NOMO-1 (cell line): ENCODE results near the gene ZP1.

ENCODE experiments used
- DNase-seq, 2 experiments: peaks; one replicate each; lab custom pipeline; 2025; ENCODE audit not compliant: unreplicated experiment in 2 of 2; lab: John Stamatoyannopoulos, UW

ZP1 gene

DNA sequence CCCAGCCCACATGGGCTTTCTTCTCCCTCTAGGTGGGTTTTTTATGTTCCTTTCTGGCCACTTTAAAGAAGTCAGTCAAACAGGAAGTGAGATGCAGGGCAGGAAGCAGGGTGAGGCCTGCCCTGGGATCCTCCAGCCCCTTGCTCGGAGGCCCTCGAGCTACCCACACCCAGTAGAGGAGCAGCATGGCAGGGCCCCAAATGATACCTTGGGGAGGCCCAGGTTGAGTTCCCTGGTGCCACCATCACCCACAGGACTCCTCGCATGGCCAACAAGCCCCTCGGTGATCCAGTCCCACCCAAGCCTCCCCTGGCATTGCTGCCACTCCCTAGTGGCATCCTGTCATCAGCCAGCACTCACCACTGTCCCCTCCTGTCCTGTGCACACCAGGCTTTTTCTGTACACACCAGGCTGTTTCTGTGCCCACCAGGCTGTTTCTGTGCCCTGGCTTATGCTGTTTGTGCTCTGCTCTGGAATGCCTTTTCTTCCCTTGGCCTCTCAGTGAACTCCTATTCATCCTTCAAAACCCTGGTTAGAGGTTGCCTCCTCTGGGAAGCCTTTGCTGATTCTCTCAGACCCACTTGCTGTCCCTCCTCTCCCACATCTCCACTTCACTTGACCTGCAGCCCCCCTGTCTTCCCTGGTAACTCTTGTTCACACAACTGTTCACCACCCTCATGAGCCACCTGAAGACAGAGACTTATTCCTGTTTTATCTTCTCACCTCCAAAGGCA is 8.4 kb upstream of the ZP1 start:
- DNase-seq = peak; percentile 12 to 25

DNA sequence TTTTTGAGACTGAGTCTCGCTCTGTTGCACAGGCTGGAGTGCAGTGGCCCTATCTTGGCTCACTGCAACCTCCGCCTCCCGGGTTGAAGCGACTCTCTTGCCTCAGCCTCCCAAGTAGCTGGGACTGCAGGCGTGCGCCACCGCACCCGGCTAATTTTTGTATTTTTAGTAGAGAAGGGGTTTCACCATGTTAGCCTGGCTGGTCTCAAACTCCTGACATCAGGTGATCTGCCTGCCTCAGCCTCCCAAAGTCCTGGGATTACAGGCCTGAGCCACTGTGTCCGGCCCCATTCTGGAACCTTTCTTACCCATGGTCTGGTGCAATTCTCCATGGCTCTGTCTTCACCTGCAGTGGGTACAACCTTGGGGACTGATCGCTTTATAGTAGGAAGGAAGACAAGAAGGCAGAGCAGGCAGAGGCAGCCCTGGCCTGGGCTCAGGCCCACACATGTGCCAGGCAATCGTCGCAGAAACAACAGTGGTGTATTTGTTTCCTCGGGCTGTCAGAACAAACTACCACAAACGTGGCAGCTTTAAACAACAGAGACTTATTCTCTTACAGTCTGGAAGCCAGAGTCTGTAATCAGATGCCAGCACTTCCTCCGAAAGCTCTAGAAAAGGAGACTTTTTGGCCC is 7.6 kb upstream of the ZP1 start:
- no peak for DNase-seq

DNA sequence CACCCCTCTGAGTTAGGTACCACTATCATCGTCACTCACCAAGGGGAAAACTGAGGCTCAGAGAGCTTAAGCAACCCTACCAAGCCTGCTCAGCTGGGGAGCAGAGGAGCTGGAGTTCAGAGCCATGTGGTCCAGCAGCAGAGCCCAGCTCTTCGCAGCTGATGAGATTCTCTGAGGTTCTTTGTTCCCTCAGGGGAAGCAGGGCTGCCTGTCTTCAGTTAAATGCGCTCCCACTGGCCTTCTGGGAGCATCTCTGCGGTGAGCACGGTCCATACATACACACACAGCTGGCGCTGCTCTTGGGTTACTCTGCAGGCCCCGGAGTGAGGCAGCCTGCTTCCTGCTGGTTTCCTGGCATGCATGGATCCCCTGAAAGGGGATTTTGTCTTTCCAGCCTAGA is 6.4 kb upstream of the ZP1 start:
- no peak for DNase-seq

DNA sequence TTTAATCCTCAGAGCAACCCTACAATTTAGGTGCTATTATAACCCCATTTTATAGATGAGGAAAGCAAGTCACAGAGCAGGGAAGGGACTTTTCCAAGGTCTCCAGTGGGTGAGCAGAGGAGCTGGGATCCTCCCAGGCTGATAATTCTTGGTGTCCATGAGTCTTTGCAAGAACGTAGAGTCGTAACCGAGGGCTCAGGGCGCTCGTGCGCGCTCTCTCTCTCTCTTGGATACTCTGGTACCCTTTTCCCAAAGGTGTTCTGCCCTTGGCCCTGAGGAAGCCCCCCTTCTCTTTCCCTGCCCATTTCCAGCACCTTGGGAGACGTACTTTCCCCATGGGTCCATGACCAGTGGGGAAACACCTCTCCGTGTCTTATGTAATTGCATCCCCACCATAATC is 5.2 kb upstream of the ZP1 start:
- no peak for DNase-seq

DNA sequence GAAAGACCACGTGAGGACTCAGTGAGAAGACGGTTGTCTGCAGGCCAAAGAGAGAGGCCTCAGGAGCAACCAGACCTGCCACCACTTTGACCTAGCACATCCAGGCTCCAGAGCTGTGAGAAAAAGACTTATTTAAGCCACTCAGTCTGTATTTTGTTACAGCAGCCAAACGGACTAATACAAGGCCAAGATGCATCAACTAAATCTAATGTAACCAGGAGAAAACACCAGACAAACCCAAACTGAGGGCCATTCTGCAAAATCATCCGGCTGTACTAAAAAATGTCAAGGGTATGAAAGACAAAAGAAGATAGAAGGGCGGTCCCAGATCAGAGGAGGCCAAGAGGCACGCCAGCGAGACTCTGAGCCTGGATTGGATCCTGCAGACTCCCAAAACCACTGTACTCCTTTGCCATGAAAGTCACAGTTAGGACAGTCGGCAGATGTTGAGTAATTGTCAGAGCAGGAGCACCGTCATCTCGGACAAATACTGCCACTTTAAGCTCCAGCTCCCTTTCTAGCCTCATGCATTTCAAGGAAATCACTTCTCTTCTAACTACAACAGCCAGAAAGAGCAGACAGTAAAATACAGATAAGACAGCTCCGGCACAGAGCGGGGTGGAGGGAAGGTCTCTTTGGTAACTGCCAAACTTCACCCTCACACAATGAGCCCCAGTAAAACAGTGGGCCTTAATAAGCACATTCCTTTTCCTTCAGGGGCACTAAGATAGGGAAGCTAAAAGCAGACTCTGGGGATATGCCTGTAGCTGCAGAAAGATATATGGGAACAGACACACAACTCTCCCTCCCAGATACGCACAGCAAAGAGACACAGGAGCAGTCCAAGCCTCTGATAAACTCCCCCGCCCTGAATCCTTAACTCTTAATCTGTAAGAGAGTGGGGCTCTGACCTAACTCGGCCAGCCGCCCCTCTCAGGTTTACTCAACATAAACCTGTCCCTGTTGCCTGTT is 3.5 kb upstream of the ZP1 start:
- no peak for DNase-seq

DNA sequence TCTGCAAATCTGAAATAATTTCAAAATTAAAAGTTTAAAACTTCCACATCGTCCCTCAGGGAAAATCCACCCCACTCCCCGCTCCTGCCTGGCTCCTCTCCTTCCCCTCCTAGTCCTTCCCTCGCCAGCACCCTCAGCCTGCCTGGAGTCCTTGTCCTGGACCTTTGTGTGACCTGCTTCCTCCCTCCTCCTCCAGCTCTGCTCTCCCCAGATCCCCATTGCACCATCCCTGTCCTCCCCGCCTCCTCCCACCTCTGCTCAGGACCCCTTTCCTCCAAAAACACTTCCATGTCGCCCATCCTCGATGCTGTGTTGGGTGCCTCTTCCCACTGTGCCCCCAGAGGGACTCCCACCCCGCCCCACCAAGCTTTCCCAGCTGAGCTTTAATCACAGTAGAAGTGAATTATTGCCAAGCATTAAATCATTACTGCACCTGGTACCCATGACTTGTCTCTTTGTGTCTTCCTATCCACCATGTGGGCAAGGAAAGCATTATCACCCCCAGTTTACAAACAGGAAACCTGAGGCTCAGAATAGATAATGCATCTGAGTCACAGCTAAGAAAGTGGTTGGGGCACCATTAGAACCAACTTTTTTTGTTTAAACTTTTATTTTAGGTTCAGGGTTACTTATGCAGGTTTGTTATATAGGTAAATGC is 2.4 kb upstream of the ZP1 start:
- no peak for DNase-seq

DNA sequence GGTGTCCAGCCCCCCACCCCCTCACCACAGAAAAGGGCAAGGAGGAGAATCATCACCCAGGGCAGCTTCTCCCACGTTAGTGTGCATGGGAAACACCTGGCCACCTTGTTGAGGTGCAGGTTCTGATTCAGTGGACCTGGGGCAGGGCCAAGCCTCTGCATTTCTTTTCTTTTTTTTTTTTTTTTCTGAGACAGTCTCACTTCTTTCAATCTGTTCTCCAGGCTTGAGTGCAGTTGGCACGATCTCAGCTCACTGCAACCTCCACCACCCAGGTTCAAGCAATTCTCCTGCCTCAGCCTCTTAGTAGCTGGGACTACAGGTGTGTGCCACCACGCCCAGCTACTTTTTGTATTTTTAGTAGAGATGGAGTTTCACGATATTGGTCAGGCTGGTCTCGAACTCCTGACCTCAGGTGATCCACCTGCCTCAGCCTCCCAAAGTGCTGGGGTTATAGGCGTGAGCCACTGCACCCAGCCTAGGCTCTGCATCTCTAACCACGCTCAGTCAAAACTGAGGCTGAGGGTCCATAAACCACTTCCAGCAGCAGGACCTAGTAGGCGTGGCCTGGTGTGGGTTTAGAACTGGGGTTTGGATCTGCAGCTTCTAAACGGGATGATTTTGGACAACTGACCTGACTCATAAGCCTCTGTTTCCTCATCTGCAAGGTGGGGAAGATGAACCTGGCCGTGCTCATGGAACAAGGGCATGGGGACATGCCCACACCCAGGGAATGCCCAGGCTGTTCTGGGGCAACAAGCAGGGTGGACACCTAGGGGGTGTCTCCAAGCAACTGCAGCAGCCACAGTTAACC is 734 bp downstream of the ZP1 start:
- DNase-seq = no peak

DNA sequence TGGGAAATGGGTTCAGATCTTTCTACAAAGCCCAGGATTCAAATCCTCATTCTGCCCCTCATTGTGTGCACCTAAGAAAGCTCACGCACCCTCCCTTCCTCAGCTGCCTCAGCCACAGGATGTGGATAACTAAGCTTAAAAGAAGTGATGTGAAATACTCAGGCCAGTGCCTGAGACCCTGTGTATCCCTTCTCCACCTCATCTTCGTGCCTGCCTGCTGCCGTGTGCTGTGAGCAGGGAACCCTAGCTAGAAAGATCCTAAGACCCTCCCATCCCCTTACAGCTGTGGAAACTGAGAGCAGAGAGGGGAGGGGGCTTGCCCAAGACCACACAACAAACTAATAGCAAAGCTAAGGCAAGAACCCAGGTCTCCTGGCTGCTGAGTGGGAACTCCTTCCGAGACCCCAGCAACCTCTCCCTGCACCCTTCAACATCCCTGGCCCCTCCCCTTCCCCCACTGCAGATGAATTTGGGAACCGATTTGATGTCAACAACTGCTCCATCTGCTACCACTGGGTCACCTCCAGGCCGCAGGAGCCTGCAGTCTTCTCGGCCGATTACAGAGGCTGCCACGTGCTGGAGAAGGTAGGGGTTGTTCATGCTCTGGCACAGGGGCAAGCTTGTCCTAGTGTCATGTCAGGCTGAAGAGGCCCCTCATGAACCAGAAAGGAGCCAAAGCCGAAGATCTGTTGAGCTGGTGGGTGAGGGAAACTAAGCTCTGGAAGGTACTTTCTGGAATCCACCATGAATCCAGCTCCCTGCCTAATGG is 1.5 kb downstream of the ZP1 start:
- no peak for DNase-seq

DNA sequence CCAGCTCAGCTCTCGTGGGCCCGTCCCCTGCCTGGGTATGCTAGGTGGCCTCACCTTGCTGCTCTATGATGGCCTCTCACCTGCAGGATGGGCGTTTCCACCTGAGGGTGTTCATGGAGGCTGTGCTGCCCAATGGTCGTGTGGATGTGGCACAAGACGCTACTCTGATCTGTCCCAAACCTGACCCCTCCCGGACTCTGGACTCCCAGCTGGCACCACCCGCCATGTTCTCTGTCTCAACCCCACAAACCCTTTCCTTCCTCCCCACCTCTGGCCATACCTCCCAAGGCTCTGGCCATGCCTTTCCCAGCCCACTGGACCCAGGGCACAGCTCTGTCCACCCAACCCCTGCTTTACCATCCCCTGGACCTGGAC is 2.1 kb downstream of the ZP1 start:
- no peak for DNase-seq

DNA sequence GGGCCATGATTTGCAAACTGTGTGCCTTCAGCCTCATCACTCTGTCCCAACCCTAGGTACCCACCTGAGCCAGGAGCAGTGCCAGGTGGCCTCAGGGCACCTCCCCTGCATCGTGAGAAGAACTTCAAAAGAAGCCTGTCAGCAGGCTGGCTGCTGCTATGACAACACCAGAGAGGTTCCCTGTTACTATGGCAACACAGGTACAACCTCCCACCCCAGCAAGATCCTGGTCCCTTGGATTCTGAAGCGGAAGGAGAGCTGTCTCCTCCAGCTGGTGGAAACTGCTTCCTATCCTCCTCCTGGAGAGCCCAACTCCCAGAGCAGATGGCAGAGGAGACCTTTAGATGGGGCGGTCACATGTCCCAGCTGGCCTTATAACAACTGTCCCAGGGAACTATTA is 2.9 kb downstream of the ZP1 start:
- DNase-seq = no peak

DNA sequence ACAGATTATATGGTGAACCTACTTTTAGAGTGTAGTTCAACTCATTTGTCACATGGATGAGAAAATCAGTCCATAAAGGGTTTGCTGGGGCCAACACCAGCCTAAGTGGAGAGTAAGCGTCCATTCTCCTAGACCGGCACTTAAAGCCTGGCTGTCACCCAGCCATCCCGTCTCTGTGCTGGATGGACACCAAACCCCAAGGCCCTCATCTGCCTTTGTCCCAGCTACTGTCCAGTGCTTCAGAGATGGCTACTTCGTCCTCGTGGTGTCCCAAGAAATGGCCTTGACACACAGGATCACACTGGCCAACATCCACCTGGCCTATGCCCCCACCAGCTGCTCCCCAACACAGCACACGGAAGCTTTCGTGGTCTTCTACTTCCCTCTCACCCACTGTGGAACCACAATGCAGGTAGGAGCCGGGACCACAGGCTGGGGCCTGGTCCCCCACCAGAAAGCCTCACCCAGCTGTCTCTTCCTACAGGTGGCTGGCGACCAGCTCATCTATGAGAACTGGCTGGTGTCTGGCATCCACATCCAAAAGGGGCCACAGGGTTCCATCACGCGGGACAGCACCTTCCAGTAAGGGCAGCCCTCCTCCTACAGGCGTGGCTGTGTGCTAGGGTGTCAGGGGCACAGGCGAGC is 3.5 kb downstream of the ZP1 start:
- no peak for DNase-seq

DNA sequence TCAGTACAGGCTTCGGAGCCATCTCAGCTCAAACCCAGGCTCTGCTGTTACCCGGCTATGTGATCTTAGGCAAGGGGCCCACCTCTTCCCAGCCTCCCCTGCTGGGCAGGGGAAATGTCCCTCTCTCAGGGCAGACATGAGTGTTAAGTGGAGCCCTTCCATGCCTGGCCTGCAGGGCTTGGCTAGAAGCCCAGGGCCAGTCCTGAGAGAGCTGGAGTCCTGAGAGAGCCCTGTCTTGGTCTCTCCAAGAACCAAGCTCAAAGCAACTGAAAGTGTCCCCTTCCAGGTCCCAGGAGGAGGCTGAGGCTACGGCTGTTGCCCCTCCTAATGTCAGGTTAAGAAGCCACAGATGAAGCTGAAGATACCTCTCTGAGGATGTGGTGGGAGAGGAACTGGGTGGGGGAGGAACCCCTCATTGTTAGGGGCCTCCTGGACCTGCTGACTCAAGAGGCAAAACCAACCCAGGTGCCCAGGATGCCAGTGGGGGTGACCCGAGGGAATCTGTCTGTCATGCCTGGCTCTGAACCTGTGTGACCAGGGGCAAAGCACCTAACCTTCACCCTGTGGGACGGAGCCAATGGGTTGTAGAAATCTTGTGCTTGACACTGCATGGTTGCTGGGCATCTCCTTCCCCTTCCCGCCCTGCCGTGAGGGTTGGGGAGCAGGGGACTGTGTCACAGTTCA is 4.2 kb downstream of the ZP1 start:
- DNase-seq = no peak

DNA sequence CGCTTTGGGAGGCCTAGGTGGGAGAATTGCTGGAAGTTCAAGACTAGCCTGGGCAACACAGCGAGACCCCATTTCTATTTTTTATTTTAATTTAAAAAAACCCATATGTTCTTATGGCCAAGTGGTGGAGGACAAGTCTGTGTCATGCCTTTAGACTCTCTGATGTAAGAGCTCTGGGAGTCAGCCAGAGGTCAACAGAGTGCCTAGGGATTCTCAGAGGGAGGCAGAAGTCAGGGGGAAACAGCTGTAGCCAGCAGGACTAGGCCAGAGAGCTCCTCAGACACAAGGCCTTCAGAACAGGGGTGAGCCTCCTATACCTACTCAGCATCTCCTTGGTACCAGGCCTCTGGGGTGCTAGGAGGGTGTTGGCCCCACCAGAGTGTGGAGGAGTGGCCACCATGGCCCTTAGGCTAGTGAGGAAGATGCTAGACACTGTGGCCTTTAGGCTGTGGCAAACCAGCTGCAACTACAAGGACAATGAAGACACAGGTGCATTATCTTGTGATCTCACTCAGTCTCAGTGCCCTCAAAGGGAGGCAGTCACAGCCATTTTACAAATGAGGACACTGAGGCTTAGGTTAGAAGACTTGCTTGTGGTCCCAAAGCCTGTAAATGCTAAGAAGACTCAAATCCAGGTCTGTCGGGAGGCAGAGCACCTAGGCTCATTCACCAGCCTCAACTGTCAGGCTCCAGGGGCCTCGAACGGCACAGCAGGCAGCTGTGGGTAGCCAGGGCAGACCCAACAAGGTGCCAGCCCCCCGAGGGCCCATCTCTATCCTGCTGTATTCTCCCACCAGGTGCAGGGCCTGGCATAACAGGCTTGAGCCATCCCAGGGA is 5.0 kb downstream of the ZP1 start:
- DNase-seq = no peak

DNA sequence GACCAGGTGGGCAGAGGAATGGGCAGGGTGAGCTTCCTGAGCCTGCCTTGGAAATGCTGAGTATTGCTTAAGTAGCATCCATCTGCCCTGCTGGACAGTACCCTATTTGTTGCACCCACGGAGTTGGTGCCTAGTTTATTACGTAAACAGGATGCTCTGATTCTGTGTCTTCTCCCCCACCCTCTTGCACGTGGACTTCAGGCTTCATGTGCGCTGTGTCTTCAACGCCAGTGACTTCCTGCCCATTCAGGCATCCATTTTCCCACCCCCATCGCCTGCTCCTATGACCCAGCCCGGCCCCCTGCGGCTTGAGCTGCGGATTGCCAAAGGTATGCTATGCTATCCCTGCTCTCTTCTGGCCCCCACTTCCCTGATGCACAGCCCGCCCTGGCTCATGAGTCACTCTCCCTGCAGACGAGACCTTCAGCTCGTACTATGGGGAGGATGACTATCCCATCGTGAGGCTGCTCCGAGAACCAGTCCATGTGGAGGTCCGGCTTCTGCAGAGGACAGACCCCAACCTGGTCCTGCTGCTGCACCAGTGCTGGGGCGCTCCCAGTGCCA is 5.7 kb downstream of the ZP1 start:
- no peak for DNase-seq

DNA sequence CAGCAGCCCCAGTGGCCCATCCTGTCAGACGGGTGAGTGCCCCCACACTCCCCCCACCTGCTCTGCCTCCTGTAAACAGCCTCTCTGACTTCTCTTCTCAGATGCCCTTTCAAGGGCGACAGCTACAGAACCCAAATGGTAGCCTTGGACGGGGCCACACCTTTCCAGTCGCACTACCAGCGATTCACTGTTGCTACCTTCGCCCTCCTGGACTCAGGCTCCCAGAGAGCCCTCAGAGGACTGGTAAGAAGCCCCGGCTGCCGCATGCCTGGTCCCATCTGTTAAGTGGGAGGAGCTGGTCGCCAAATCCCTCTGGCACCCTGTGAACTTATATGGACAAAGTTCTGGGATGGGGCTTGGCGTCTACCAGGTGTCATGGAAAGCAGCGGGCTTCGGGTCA is 6.2 kb downstream of the ZP1 start:
- no peak for DNase-seq

DNA sequence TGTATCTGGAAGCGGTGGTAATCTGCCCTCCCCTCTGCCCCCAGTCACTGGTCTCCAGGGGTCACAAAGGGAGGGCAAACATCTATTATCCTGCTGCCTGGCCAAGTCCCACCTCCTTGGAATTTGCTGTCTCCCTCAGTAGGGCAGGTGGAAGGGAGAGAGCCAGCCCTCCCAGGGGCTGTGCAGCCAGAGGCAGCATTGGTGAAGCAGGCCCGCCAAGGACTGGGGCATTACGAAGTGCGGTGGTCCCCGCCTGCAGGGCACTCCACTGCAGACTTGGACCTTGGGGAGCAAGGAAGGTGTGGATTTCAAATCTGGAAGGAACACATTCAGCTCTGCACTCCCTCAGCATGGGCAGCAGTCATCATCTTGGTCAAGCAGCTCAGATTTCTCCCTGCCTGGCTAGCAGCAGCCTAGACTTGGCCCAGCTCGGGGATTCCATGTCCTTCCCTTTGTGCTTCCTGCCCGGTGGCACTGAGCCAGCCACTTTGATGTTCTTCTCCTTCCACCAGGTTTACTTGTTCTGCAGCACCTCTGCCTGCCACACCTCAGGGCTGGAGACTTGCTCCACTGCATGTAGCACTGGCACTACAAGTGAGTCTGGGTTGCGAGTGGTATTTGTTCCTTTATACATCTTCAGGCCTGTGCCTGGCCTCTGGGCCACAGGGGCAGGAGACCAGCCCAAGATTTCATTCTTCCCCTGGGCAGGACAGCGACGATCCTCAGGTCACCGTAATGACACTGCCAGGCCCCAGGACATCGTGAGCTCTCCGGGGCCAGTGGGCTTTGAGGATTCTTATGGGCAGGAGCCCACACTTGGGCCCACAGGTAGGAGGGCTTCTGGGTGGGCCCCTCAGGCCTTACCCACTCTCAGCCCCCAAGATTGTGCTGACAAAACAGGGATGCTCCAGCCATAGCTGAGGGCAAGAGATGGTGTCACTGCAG is 7.4 kb downstream of the ZP1 start:
- DNase-seq = no peak
